Adipose tissue (tissue), 3 donors: ENCODE results near the gene MYOT. TPM values are rescaled to one million over a fixed set of nuclear protein-coding genes. Genes with fewer than 3 reads are reported as not detected.

Experiments
- polyA plus RNA-seq, 3 donors: library from polyadenylated mRNA; stranded (reverse); fragments of 200-250 nt; gene quantifications; one replicate each; pipeline ENCODE4 v1.2.3, GENCODE V29; 2013
- donor health status: healthy with polysubstance abuse.
- donor health status: Bipolar disorder and iron deficiency.
- donor health status: healthy.

The MYOT gene
- polyA plus RNA-seq, 3 donors: 0.45 to 0.98 (median 0.55) TPM

Other genes with a start within 250 kb of the MYOT start
- 1 to 10 TPM in 2 of 3 donors, under 1 TPM in 1; 0.90 to 3.3 (median 1.7) TPM for gene KLHL3, start 131.8 kb upstream of the MYOT start, polyA plus RNA-seq
- gene HNRNPA0, start 113.5 kb upstream of the MYOT start, polyA plus RNA-seq: 10 to 100 TPM; 13.2 to 32.3 (median 29.6) TPM
- gene PKD2L2, start 21.6 kb downstream of the MYOT start, polyA plus RNA-seq: under 1 TPM in 1 of 3 donors, not detected in 2; 0.06 TPM
- 10 to 100 TPM in 1 of 3 donors, 1 to 10 TPM in 2; 4.3 to 15.5 (median 9.7) TPM for gene FAM13B, start 165.2 kb downstream of the MYOT start, polyA plus RNA-seq
- not detected for gene WNT8A, start 216.2 kb downstream of the MYOT start, polyA plus RNA-seq